IPS-15b (cell line): Measurements from ENCODE around the gene STT3B.

Experiments used
- H3K27me3 ChIP-seq: one replicate; pipeline ENCODE4 v1.6.1; 2013; ENCODE audit warnings: low read length; ENCODE audit not compliant: control insufficient read depth, insufficient read depth
- H3K36me3 ChIP-seq: one replicate; pipeline ENCODE4 v1.6.1; 2013; ENCODE audit warnings: low read length; ENCODE audit not compliant: control insufficient read depth, insufficient read depth
- H3K4me1 ChIP-seq: one replicate; pipeline ENCODE4 v1.6.1; 2013; ENCODE audit warnings: mild to moderate bottlenecking, low read length; ENCODE audit not compliant: control insufficient read depth, insufficient read depth
- H3K4me3 ChIP-seq: one replicate; pipeline ENCODE4 v1.5.1; 2013; ENCODE audit warnings: low read depth, low read length
- H3K9ac ChIP-seq: one replicate; pipeline ENCODE4 v1.6.1; 2013; ENCODE audit warnings: low read depth, mild to moderate bottlenecking, low read length
- H3K9me3 ChIP-seq: one replicate; pipeline ENCODE4 v1.6.1; 2013; ENCODE audit warnings: mild to moderate bottlenecking, low read length; ENCODE audit not compliant: control insufficient read depth, insufficient read depth

Gene STT3B

GRCh38 chr3:31559872-31560534 lies 27.3 kb downstream of the STT3B start:
- peaks cover 8% of the 10 kb centered on the region for H3K4me1 ChIP-seq
- no peak overlapping the region for H3K9ac ChIP-seq
- H3K4me3 ChIP-seq: no peak overlapping the region
- no peaks in the 10 kb centered on the region for H3K9me3 ChIP-seq
- no peaks in the 10 kb centered on the region for H3K36me3 ChIP-seq
- H3K27me3 ChIP-seq: no peaks in the 10 kb centered on the region

DNA sequence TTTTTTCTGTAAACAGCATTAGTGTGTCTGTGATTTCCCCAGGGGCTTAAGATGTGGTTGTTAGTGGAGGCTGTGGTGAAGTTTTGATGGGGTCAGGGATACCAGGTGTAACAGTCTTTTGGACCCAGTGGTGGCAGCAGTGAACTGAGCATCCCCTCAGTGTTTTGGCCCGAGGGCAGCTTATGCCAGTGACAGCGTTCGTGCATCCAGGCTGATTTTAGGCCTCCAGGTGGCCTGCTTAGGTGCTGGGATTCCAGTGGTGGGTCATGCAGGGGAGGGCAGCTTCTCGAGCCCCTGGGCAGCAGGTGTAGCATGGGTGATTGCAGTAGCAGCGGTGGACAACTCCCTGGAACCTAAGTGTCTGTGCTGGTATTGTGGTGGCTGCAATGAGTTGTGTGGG lies 29.2 kb downstream of the STT3B start:
- no peak overlapping the region for H3K4me3 ChIP-seq
- no peaks in the 10 kb centered on the region for H3K9me3 ChIP-seq
- H3K36me3 ChIP-seq: no peaks in the 10 kb centered on the region
- peaks cover 8% of the 10 kb centered on the region for H3K4me1 ChIP-seq
- H3K27me3 ChIP-seq: no peaks in the 10 kb centered on the region
- no peak overlapping the region for H3K9ac ChIP-seq

- Histone ChIP-seq H3K9ac (no peak overlapping the region), H3K4me1 (peaks cover 8% of the 10 kb centered on the region), H3K9me3 (no peaks in the 10 kb centered on the region)
Observed at GRCh38 chr3:31562525-31562924, 29.8 kb downstream of the STT3B start.

DNA sequence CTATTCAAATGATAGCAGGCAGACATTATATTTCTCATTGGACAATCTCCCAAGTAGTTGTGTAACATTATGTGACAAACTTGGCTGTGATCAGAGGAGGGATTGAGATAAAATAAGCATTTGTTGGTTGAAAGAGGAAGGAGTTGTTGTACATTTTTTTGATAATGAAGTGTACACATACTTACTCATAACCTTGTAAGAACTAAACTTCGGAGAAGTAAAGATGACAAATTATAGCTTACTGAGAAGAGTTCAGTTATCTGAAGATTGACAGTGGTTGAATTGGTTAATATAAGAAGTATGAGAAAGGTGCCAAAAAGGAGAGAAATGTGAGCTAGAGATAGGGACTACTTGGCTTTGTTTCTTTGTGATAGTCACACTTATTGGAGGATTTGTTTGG lies 32.6 kb downstream of the STT3B start:
- H3K4me3 ChIP-seq: no peak overlapping the region
- H3K4me1 ChIP-seq: peaks cover 8% of the 10 kb centered on the region
- H3K9ac ChIP-seq: no peak overlapping the region
- no peaks in the 10 kb centered on the region for H3K9me3 ChIP-seq
- H3K27me3 ChIP-seq: no peaks in the 10 kb centered on the region
- H3K36me3 ChIP-seq: no peaks in the 10 kb centered on the region

More at GRCh38 chr3:31562525-31562924, 29.8 kb downstream of the STT3B start:
- Histone ChIP-seq H3K4me3 (no peak overlapping the region), H3K36me3 (no peaks in the 10 kb centered on the region), H3K27me3 (no peaks in the 10 kb centered on the region)

- Histone ChIP-seq H3K4me1 (peaks cover 6% of the 10 kb centered on the region), H3K27me3 (no peaks in the 10 kb centered on the region), H3K9me3 (no peaks in the 10 kb centered on the region), H3K4me3 (no peak overlapping the region), H3K36me3 (no peaks in the 10 kb centered on the region), H3K9ac (no peak overlapping the region)
Observed at GRCh38 chr3:31567036-31567435, 34.3 kb downstream of the STT3B start.

GRCh38 chr3:31568649-31569048 lies 35.9 kb downstream of the STT3B start:
- no peaks in the 10 kb centered on the region for H3K36me3 ChIP-seq
- H3K9me3 ChIP-seq: no peaks in the 10 kb centered on the region
- no peak overlapping the region for H3K9ac ChIP-seq
- H3K4me1 ChIP-seq: no peaks in the 10 kb centered on the region
- no peaks in the 10 kb centered on the region for H3K27me3 ChIP-seq
- no peak overlapping the region for H3K4me3 ChIP-seq

- Histone ChIP-seq H3K27me3 (no peaks in the 10 kb centered on the region), H3K36me3 (no peaks in the 10 kb centered on the region), H3K4me3 (no peak overlapping the region), H3K9ac (no peak overlapping the region), H3K4me1 (no peaks in the 10 kb centered on the region), H3K9me3 (no peaks in the 10 kb centered on the region)
Observed at GRCh38 chr3:31571325-31571724, 38.6 kb downstream of the STT3B start.

DNA sequence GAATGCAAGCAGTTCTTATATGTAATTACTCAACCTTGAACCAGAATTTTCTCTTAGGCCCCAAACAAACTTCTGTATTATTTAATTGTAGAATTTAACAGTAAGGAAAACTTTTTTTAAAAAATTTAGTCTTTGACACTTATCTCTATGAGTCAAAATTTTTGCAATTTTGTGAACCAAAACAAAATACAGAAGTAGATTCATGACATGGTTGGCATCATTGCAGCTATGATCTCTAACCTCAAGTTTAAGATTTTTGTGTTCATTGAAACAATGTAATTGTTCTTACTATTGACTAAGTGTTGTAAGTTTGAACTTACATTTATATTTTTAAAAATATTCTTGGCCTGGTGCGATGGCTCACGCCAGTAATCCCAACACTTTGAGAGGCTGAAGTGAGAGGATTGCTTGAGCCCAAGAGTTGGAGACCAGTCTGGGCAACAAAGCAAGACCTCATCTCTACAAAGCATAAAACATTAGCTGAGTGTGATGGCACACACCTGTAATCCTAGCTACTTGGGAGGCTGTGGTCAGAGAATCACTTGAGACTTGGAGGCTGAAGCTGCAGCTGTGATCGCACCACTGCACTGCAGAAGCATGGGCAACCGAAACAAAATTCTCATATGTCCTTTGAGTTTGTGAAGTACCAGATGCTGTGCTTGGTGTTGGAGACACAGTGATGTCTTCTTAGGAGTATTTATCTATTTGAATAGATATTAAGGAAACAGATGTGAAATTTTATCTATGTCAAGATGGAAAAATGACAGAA lies 39.7 kb downstream of the STT3B start:
- H3K4me3 ChIP-seq: no peak overlapping the region
- no peak overlapping the region for H3K9ac ChIP-seq
- no peaks in the 10 kb centered on the region for H3K4me1 ChIP-seq
- no peaks in the 10 kb centered on the region for H3K36me3 ChIP-seq
- H3K9me3 ChIP-seq: no peaks in the 10 kb centered on the region
- H3K27me3 ChIP-seq: no peaks in the 10 kb centered on the region

GRCh38 chr3:31573036-31573779 lies 40.5 kb downstream of the STT3B start:
- no peaks in the 10 kb centered on the region for H3K36me3 ChIP-seq
- H3K4me1 ChIP-seq: no peaks in the 10 kb centered on the region
- no peak overlapping the region for H3K4me3 ChIP-seq
- H3K9me3 ChIP-seq: no peaks in the 10 kb centered on the region
- H3K27me3 ChIP-seq: no peaks in the 10 kb centered on the region
- no peak overlapping the region for H3K9ac ChIP-seq

DNA sequence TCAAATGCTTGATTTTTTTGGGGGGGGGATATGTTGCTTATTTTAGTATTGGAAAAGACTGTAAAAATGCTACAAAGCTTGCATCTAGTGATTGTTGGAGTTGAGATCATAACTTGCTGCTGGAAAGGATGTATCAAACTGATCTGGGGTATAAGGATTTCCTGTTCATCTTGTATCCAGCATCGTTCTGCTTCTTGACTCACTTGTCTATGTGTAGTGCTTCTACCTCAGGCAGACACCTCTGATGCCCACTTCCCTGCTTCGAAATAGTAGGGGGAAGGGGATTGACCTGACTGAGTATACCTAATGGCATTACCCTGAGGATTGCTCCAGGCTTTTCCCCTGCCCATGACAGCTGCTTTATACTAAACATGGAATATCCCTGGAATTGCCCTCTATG lies 42.7 kb downstream of the STT3B start:
- H3K9me3 ChIP-seq: no peaks in the 10 kb centered on the region
- no peak overlapping the region for H3K4me3 ChIP-seq
- H3K27me3 ChIP-seq: no peaks in the 10 kb centered on the region
- no peaks in the 10 kb centered on the region for H3K4me1 ChIP-seq
- peaks cover 3% of the 10 kb centered on the region for H3K36me3 ChIP-seq
- no peak overlapping the region for H3K9ac ChIP-seq

DNA sequence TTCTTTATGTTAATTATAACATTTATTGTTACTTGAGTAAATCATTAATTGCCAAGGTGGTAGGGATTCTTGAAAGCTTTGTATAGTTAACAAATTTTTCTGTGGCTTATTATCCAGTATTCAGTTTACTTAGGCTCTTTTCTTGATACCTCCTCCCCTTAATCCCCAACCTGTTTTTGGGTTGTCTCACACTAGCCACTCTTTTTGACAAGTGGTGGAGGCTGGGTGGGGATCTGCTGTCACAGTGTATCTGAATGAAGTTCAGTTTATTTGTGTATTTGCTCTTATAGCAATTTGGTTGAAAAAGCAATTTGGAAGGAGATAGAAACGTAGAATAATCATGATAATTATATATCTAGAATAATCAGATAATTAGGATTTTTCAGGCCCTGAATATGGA lies 43.8 kb downstream of the STT3B start:
- no peaks in the 10 kb centered on the region for H3K27me3 ChIP-seq
- no peaks in the 10 kb centered on the region for H3K4me1 ChIP-seq
- no peak overlapping the region for H3K4me3 ChIP-seq
- H3K36me3 ChIP-seq: peaks cover 3% of the 10 kb centered on the region
- H3K9ac ChIP-seq: no peak overlapping the region
- H3K9me3 ChIP-seq: no peaks in the 10 kb centered on the region

DNA sequence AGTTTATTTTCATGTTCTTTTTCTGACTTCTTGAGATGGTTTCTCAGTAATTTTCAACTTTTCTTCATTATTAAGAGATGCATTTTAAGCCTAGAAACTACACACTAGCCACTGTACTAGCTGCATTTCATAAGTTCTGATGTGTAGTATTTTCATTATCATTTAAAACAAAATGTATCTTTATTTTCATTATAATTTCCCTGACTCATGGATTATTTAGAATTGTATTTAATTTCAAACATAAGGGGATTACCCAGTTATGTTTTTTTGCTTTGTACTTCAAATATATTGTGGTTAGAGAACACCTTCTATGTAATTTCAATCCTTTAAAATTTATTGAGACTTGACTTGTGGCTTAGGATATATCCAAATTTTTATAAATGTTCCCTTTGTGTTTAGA lies 44.5 kb downstream of the STT3B start:
- Histone ChIP-seq H3K9me3 (no peaks in the 10 kb centered on the region), H3K4me3 (no peak overlapping the region), H3K9ac (no peak overlapping the region), H3K27me3 (no peaks in the 10 kb centered on the region), H3K36me3 (peaks cover 3% of the 10 kb centered on the region), H3K4me1 (no peaks in the 10 kb centered on the region)
